Mesendoderm (in vitro differentiated cells): ENCODE data around the gene IPPK.

Experiments
- DNase-seq: peaks from one replicate; pipeline ENCODE4 v3.0.0; 2013
- H2AK5ac ChIP-seq: 2 replicates; pipeline ENCODE4 v1.6.1; 2013; ENCODE audit warnings: low read length, inconsistent platforms
- H2BK120ac ChIP-seq: 2 replicates; pipeline ENCODE4 v1.6.1; 2013; ENCODE audit warnings: low read depth, mild to moderate bottlenecking, low read length, moderate library complexity, mixed read lengths
- H2BK15ac ChIP-seq: replicated peaks from 2 replicates; pipeline ENCODE4 v1.6.1; 2013; ENCODE audit warnings: low read depth, mild to moderate bottlenecking, moderate library complexity
- H2BK5ac ChIP-seq: 2 replicates; pipeline ENCODE4 v1.6.1; 2013; ENCODE audit warnings: low read length, inconsistent platforms
- H3K18ac ChIP-seq: 2 replicates; pipeline ENCODE4 v1.6.1; 2013; ENCODE audit warnings: mild to moderate bottlenecking, low read length, mixed read lengths
- H3K23ac ChIP-seq: one replicate; pipeline ENCODE4 v1.6.1; 2013; ENCODE audit warnings: low read length
- H3K27ac ChIP-seq: 2 replicates; pipeline ENCODE4 v1.5.1; 2013; ENCODE audit warnings: low read depth, mild to moderate bottlenecking, inconsistent platforms, low read length, moderate library complexity
- H3K27me3 ChIP-seq: 2 replicates; pipeline ENCODE4 v1.6.1; 2013; ENCODE audit warnings: low read length, control low read depth, mild to moderate bottlenecking, inconsistent platforms; ENCODE audit not compliant: insufficient read depth, poor library complexity
- H3K36me3 ChIP-seq: 2 replicates; pipeline ENCODE4 v1.6.1; 2013; ENCODE audit warnings: low read length, inconsistent platforms; ENCODE audit not compliant: control insufficient read depth, insufficient read depth
- H3K4ac ChIP-seq: one replicate; pipeline ENCODE4 v1.6.1; 2013; ENCODE audit warnings: low read depth, mild to moderate bottlenecking, low read length, moderate library complexity
- H3K4me1 ChIP-seq: 2 replicates; pipeline ENCODE4 v1.6.1; 2013; ENCODE audit warnings: low read depth, low read length, inconsistent platforms; ENCODE audit not compliant: control insufficient read depth
- H3K4me2 ChIP-seq: 2 replicates; pipeline ENCODE4 v1.6.1; 2013; ENCODE audit warnings: low read length
- H3K4me3 ChIP-seq: 2 replicates; pipeline ENCODE4 v1.5.1; 2013; ENCODE audit warnings: mild to moderate bottlenecking, low read length
- H3K56ac ChIP-seq: one replicate; pipeline ENCODE4 v1.6.1; 2013; ENCODE audit warnings: low read length
- H3K79me1 ChIP-seq: 2 replicates; pipeline ENCODE4 v1.6.1; 2013; ENCODE audit warnings: low read length, inconsistent platforms
- H3K79me2 ChIP-seq: 2 replicates; pipeline ENCODE4 v1.6.1; 2013; ENCODE audit warnings: mild to moderate bottlenecking, low read length; ENCODE audit not compliant: control insufficient read depth, insufficient read depth
- H3K9ac ChIP-seq: 2 replicates; pipeline ENCODE4 v1.6.1; 2013; ENCODE audit warnings: low read length, inconsistent platforms
- H4K5ac ChIP-seq: one replicate; pipeline ENCODE4 v1.6.1; 2013; ENCODE audit warnings: low read length
- H4K8ac ChIP-seq: one replicate; pipeline ENCODE4 v1.6.1; 2013; ENCODE audit warnings: low read depth, mild to moderate bottlenecking, control low read depth, low read length, moderate library complexity
- WGBS: extraction: QIAGEN DNeasy Blood & Tissue Kit; methylation state at CpG from one replicate; pipeline ENCODE4 v1.1.7; 2013; ENCODE audit warnings: low lambda C conversion rate, missing lambda C conversion rate; ENCODE audit not compliant: insufficient coverage; ENCODE audit errors: extremely low coverage; 5-methylcytosine and 5-hydroxymethylcytosine counted together

IPPK gene

GRCh38 chr9:92605224-92605623 lies 64.7 kb downstream of the IPPK start:
- Histone ChIP-seq H2AK5ac (no peak overlapping the region), H3K18ac (no peak overlapping the region), H3K79me1 (no peaks in the 10 kb centered on the region), H2BK120ac (no peak overlapping the region), H3K36me3 (no peaks in the 10 kb centered on the region), H3K9ac (no peak overlapping the region), H3K27ac (no peak overlapping the region), H3K4ac (no peak overlapping the region), H3K56ac (no peak overlapping the region), H3K23ac (no peak overlapping the region), H4K5ac (no peak overlapping the region), H3K79me2 (no peaks in the 10 kb centered on the region), H3K4me1 (no peaks in the 10 kb centered on the region), H2BK5ac (no peak overlapping the region), H2BK15ac (no peak overlapping the region), H3K4me3 (no peak overlapping the region), H4K8ac (no peak overlapping the region), H3K27me3 (no peaks in the 10 kb centered on the region), H3K4me2 (no peak overlapping the region)
- no peak for DNase-seq
- no CpG with 5 or more reads among the region's 5 CpGs for WGBS

- H3K56ac ChIP-seq, result no peak overlapping the region
- no peak overlapping the region for H3K23ac ChIP-seq
- H3K4me2 ChIP-seq, result no peak overlapping the region
- no peak overlapping the region for H3K9ac ChIP-seq
- no peaks in the 10 kb centered on the region for H3K36me3 ChIP-seq
- H4K8ac ChIP-seq, result no peak overlapping the region
- no peak overlapping the region for H4K5ac ChIP-seq
- DNase-seq, result no peak
- no peaks in the 10 kb centered on the region for H3K79me1 ChIP-seq
- H2BK120ac ChIP-seq, result no peak overlapping the region
- no peaks in the 10 kb centered on the region for H3K79me2 ChIP-seq
- WGBS, result no CpG with 5 or more reads among the region's 5 CpGs
- H2BK15ac ChIP-seq, result no peak overlapping the region
- no peak overlapping the region for H3K18ac ChIP-seq
- no peaks in the 10 kb centered on the region for H3K4me1 ChIP-seq
- H3K4ac ChIP-seq, result no peak overlapping the region
- no peak overlapping the region for H3K27ac ChIP-seq
- H2AK5ac ChIP-seq, result no peak overlapping the region
- no peak overlapping the region for H2BK5ac ChIP-seq
- no peaks in the 10 kb centered on the region for H3K27me3 ChIP-seq
- H3K4me3 ChIP-seq, result no peak overlapping the region
These were observed 65.9 kb downstream of the IPPK start for GRCh38 chr9:92603990-92604389.

- Histone ChIP-seq H3K4me3 (no peak overlapping the region), H3K36me3 (no peaks in the 10 kb centered on the region), H4K8ac (no peak overlapping the region), H3K23ac (no peak overlapping the region), H3K56ac (no peak overlapping the region), H3K4me1 (no peaks in the 10 kb centered on the region), H3K4ac (no peak overlapping the region), H2BK15ac (no peak overlapping the region), H3K4me2 (no peak overlapping the region), H2BK5ac (no peak overlapping the region), H3K79me2 (no peaks in the 10 kb centered on the region), H3K79me1 (no peaks in the 10 kb centered on the region), H3K9ac (no peak overlapping the region), H4K5ac (no peak overlapping the region), H3K18ac (no peak overlapping the region), H2BK120ac (no peak overlapping the region), H2AK5ac (no peak overlapping the region), H3K27me3 (no peaks in the 10 kb centered on the region), H3K27ac (no peak overlapping the region)
- WGBS, result no CpG with 5 or more reads among the region's 5 CpGs
- no peak for DNase-seq
These were observed 66.8 kb downstream of the IPPK start for GRCh38 chr9:92603100-92603499.

GRCh38 chr9:92602413-92602812 lies 67.5 kb downstream of the IPPK start:
- H4K5ac ChIP-seq, result no peak overlapping the region
- H2AK5ac ChIP-seq, result no peak overlapping the region
- no peak overlapping the region for H3K4ac ChIP-seq
- no peaks in the 10 kb centered on the region for H3K79me2 ChIP-seq
- H3K23ac ChIP-seq, result no peak overlapping the region
- no peak overlapping the region for H3K4me3 ChIP-seq
- no peak overlapping the region for H2BK5ac ChIP-seq
- WGBS, result no CpG with 5 or more reads among the region's 10 CpGs
- no peak overlapping the region for H3K56ac ChIP-seq
- H3K27me3 ChIP-seq, result no peaks in the 10 kb centered on the region
- H3K27ac ChIP-seq, result no peak overlapping the region
- no peak overlapping the region for H3K18ac ChIP-seq
- H2BK120ac ChIP-seq, result no peak overlapping the region
- no peaks in the 10 kb centered on the region for H3K4me1 ChIP-seq
- H3K36me3 ChIP-seq, result no peaks in the 10 kb centered on the region
- H3K4me2 ChIP-seq, result no peak overlapping the region
- no peak overlapping the region for H3K9ac ChIP-seq
- H3K79me1 ChIP-seq, result no peaks in the 10 kb centered on the region
- H4K8ac ChIP-seq, result no peak overlapping the region
- no peak overlapping the region for H2BK15ac ChIP-seq
- DNase-seq, result no peak

- Histone ChIP-seq H3K4me2 (no peak overlapping the region), H3K79me2 (no peaks in the 10 kb centered on the region), H3K79me1 (no peaks in the 10 kb centered on the region), H3K23ac (no peak overlapping the region), H4K8ac (no peak overlapping the region), H3K18ac (no peak overlapping the region), H4K5ac (no peak overlapping the region), H3K36me3 (no peaks in the 10 kb centered on the region), H3K27me3 (no peaks in the 10 kb centered on the region), H2BK120ac (no peak overlapping the region), H3K9ac (no peak overlapping the region), H3K4me1 (no peaks in the 10 kb centered on the region), H3K4ac (no peak overlapping the region), H2AK5ac (no peak overlapping the region), H3K4me3 (no peak overlapping the region), H3K56ac (no peak overlapping the region), H3K27ac (no peak overlapping the region), H2BK15ac (no peak overlapping the region), H2BK5ac (no peak overlapping the region)
- DNase-seq, result no peak
- WGBS, result no CpG with 5 or more reads among the region's 12 CpGs
These were observed 68.5 kb downstream of the IPPK start for GRCh38 chr9:92601451-92601850.

- Histone ChIP-seq H3K27me3 (no peaks in the 10 kb centered on the region), H2BK15ac (no peak overlapping the region), H3K4ac (no peak overlapping the region), H2AK5ac (no peak overlapping the region), H3K18ac (no peak overlapping the region), H3K27ac (no peak overlapping the region), H3K4me2 (no peak overlapping the region), H3K56ac (no peak overlapping the region), H4K5ac (no peak overlapping the region), H2BK120ac (no peak overlapping the region), H3K9ac (no peak overlapping the region), H3K79me1 (no peaks in the 10 kb centered on the region), H3K23ac (no peak overlapping the region), H2BK5ac (no peak overlapping the region), H3K36me3 (no peaks in the 10 kb centered on the region), H4K8ac (no peak overlapping the region), H3K4me3 (no peak overlapping the region), H3K4me1 (no peaks in the 10 kb centered on the region), H3K79me2 (no peaks in the 10 kb centered on the region)
- WGBS, result no CpG with 5 or more reads among the region's 12 CpGs
- no peak for DNase-seq
These were observed 69.3 kb downstream of the IPPK start for GRCh38 chr9:92600462-92601261.
